Adrenal gland (tissue), 5 donors: Measurements from ENCODE around the gene UBE2O.

Experiments
- POLR2A ChIP-seq, 2 donors: fragments of 450-650 bp; IDR thresholded peaks; one replicate each; pipeline ENCODE4 v1.6.1; 2017; ENCODE audit warnings: antibody characterized with exemption in 2 of 2, mild to moderate bottlenecking in 2 of 2, moderate library complexity in 1 of 2
- TF ChIP-seq, protein P1 (sequence below), 6 experiments: fragments of 450-650 bp in 4 of 6; fragments of 200-600 bp in 2 of 6; sonication (generic) in 1 of 6; IDR thresholded peaks; 1 replicate in 5 of 6; 2 replicates in 1 of 6; pipeline versions ENCODE4 v1.5.1 to v1.8.0; 2016 to 2021; ENCODE audit warnings: antibody characterized with exemption in 6 of 6, mild to moderate bottlenecking in 2 of 6, moderate library complexity in 1 of 6
- donor health status: DM: no; HTN: no; CAD: no.

DNA sequence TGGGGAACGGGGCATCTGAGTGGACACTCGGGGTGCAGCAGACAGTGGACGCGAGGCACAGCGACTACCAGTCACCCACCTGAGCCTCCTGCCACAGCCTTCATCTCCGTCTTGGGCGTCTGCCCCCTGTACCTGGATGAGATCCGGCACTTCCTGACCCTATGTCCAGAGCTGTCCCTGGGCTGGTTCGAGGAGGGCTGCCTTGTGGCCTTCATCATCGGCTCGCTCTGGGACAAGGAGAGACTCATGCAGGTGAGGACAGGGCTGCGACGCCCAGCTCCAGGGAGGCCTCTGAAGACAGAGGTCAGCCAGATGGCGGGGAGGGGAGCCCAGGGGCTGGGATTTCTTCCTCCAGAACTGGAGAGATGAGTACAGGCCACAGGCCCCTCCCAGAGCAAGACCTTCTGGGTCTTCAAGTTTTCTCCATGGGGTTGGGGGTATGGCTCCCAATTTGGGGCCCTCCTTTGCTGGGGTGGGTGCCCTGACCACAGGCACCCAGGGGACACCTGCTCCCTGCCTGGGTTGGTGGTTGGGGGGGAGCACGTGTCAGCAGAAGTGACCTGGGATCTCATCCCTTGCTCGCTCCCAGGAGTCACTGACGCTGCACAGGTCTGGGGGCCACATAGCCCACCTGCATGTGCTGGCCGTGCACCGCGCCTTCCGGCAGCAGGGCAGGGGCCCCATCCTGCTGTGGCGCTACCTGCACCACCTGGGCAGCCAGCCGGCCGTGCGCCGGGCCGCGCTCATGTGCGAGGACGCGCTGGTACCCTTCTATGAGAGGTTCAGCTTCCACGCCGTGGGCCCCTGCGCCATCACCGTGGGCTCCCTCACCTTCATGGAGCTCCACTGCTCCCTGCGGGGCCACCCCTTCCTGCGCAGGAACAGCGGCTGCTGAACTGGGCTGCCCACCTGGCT is 16.4 kb upstream of the UBE2O start:
- TF ChIP-seq, protein P1, sequence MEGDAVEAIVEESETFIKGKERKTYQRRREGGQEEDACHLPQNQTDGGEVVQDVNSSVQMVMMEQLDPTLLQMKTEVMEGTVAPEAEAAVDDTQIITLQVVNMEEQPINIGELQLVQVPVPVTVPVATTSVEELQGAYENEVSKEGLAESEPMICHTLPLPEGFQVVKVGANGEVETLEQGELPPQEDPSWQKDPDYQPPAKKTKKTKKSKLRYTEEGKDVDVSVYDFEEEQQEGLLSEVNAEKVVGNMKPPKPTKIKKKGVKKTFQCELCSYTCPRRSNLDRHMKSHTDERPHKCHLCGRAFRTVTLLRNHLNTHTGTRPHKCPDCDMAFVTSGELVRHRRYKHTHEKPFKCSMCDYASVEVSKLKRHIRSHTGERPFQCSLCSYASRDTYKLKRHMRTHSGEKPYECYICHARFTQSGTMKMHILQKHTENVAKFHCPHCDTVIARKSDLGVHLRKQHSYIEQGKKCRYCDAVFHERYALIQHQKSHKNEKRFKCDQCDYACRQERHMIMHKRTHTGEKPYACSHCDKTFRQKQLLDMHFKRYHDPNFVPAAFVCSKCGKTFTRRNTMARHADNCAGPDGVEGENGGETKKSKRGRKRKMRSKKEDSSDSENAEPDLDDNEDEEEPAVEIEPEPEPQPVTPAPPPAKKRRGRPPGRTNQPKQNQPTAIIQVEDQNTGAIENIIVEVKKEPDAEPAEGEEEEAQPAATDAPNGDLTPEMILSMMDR (IDR thresholded peaks at IDR 0.05) = no peak
- no peak for TF ChIP-seq POLR2A (IDR thresholded peaks at IDR 0.05)
